GM19238 (cell line): ENCODE results near the gene ADAM19.

Experiments used
- DNase-seq: peaks from one replicate; pipeline ENCODE4 v3.0.0; 2011; ENCODE audit warnings: low spot score; ENCODE audit not compliant: insufficient read length

The ADAM19 gene

GRCh38 chr5:157544623-157544989 lies 31.0 kb downstream of the ADAM19 start:
- DNase-seq, result no peak

GRCh38 chr5:157543825-157544622 lies 31.6 kb downstream of the ADAM19 start:
- DNase-seq, result no peak

- DNase-seq, result no peak
Observed at GRCh38 chr5:157542282-157543000, 33.1 kb downstream of the ADAM19 start.

GRCh38 chr5:157541447-157542118 lies 34.0 kb downstream of the ADAM19 start:
- DNase-seq, result no peak

GRCh38 chr5:157540707-157541446 lies 34.7 kb downstream of the ADAM19 start:
- DNase-seq, result peak; percentile 52

GRCh38 chr5:157540124-157540523 lies 35.5 kb downstream of the ADAM19 start:
- no peak for DNase-seq

- DNase-seq, result no peak
Observed at GRCh38 chr5:157539503-157540022, 36.0 kb downstream of the ADAM19 start.

- no peak for DNase-seq
Observed at GRCh38 chr5:157538311-157538710, 37.3 kb downstream of the ADAM19 start.

GRCh38 chr5:157535042-157535865 lies 40.3 kb downstream of the ADAM19 start:
- no peak for DNase-seq

GRCh38 chr5:157533011-157533481 lies 42.5 kb downstream of the ADAM19 start:
- no peak for DNase-seq

- no peak for DNase-seq
Observed at GRCh38 chr5:157532022-157532421, 43.6 kb downstream of the ADAM19 start.

GRCh38 chr5:157530226-157530972 lies 45.2 kb downstream of the ADAM19 start:
- no peak for DNase-seq

- no peak for DNase-seq
Observed at GRCh38 chr5:157529002-157529401, 46.6 kb downstream of the ADAM19 start.

GRCh38 chr5:157528036-157528632 lies 47.4 kb downstream of the ADAM19 start:
- no peak for DNase-seq

- no peak for DNase-seq
Observed at GRCh38 chr5:157524887-157525286, 50.7 kb downstream of the ADAM19 start.

- no peak for DNase-seq
Observed at GRCh38 chr5:157523976-157524375, 51.6 kb downstream of the ADAM19 start.

GRCh38 chr5:157521704-157522029 lies 53.9 kb downstream of the ADAM19 start:
- no peak for DNase-seq

- DNase-seq, result no peak
Observed at GRCh38 chr5:157520911-157521703, 54.5 kb downstream of the ADAM19 start.
